GM18861 (cell line): Measurements from ENCODE around the gene ABCC5.
"Not testable (repeated sequence)": the region's sequence is repeated elsewhere in the genome, so short reads cannot be mapped to it uniquely, and the experiment has no call there.

Experiments
- ATAC-seq: cut with Tn5 transposase; IDR thresholded peaks from one replicate; pipeline ENCODE4 v1.9.1; 2021; ENCODE audit not compliant: unreplicated experiment

Gene ABCC5

DNA sequence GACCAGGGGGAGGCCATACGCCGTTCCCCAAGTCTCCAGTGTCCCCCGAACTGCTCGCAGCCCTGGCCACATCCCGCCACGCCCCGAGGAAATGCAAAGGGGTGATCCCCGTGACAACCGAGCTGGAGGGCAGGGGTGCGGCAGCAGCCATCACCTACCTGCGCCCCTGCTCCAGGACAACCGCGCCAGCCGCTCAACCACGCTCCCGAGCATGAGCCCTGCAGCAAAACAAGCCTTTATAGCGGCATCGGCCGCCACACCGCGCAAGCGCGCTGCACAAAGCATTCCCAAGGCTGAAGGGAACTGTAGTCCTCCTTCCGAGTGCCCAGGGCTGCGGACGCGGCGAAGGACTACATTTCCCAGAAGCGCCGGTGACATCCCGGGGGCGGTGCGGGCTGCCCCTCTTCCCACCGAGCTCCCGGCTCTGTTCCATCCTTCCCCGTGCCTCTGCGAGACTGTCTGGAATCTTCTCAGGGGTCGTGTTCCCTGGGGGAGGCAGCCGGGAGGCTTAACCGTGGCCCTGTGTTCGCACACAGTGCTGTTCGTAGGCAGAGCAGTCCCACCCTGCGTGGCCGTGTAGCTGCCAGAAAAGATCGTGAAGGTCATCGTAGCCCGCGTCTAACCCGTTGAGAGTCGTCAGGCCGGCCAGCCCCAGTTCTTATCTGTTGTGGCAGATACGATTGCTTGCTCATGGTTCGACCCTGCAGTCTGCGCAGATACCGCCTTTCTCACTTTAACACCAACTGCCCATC is at the start of gene ABCC5:
Gene ABCC5 (minus strand): TSS at position 213 of the 752 bp plus-strand sequence. CDS start 3,492 bp downstream, outside the sequence.
- ATAC-seq = peak; percentile 95

DNA sequence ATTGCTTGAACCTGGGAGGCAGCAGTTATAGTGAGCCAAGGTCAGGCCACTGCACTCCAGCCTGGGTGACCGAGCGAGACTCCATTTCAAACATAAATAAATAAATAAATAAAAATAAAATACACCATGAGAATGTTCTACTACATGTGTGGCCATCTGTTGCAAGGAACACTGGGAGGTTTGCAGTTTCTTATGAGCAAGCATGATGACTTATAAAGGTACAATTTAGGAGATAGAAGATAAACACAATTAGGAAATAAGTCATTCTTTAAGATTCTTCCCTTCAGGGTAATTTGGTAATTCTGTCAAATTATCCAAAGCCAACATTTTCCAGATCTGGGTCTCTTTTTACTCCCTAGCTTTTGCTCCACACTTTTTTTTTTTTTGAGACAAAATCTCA is 48.5 kb upstream of the ABCC5 start:
- no peak for ATAC-seq

DNA sequence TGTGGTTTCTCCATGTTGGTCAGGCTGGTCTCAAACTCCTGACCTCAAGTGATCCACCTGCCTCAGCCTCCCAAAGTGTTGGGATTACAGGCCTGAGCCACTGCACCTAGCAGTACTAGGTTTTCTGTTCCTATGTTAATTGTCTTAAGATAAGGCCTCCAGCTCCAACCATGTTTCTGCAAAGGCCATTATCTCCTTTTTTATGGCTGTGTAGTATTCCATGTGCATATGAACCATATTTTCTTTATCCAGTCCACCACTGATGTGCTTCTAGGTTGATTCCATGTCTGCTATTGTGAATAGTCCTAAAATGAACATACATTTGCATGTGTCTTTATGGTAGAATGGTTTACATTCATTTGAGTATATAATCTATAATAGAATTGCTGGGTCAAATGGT is 45.0 kb upstream of the ABCC5 start:
- no peak for ATAC-seq

DNA sequence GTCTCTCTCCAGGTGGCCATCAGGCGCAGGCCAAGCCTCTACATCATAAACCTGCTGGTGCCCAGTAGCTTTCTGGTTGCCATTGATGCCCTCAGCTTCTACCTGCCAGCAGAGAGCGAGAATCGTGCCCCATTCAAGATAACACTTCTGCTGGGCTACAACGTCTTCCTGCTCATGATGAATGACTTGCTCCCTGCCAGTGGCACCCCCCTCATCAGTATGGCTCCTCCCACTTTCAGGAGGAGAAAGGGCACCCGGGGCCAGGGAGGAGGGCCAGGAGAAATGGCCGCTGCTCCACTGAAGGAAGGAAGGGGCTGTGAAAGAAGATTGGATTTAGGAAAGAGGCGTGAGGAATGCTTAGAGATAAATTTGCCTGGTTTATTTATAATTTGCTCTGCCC is 41.7 kb upstream of the ABCC5 start:
- ATAC-seq = no peak

DNA sequence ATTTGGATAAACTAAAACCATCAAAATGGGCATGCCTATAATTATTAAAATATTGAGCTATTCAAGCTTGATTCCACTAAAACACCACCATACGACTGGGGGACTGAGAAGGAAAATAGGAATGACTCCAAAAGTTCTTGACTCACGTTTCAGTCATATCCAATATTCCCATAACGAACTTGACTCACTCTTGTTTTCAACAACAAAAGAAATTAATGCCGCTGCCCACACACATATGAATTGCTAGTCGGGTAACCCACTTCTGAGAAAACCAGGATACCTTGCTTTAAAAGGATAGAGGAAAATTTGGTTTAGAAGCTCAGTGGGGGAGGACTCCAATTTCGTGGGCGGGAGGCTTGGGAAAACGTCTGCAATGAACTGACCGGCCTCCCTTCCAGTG is 40.3 kb upstream of the ABCC5 start:
- no peak for ATAC-seq

DNA sequence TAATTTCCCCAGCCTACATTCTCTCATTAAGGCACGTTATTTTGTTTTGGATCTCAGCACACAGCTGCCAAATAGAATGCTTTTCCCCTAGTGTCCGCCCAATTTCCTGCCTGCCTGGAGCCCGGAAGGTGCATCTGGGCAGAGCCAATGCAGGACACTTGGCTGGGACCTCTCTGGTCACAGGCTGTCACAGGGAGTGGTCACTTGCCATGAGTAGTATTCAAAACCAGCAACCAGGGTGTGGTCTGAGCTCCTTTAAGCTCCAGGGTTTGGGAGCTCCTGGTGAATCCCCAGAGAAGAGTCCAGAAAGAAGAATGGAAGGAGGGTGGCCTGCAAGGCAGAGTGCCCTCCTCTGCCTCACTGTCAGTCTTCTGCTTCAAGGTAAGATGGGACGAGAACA is 35.1 kb upstream of the ABCC5 start, which contains the start of gene HTR3C:
Gene HTR3C (plus strand): TSS at position 281 of the 400 bp plus-strand sequence. CDS start 34 bp downstream, at position 315.
- ATAC-seq = no peak

DNA sequence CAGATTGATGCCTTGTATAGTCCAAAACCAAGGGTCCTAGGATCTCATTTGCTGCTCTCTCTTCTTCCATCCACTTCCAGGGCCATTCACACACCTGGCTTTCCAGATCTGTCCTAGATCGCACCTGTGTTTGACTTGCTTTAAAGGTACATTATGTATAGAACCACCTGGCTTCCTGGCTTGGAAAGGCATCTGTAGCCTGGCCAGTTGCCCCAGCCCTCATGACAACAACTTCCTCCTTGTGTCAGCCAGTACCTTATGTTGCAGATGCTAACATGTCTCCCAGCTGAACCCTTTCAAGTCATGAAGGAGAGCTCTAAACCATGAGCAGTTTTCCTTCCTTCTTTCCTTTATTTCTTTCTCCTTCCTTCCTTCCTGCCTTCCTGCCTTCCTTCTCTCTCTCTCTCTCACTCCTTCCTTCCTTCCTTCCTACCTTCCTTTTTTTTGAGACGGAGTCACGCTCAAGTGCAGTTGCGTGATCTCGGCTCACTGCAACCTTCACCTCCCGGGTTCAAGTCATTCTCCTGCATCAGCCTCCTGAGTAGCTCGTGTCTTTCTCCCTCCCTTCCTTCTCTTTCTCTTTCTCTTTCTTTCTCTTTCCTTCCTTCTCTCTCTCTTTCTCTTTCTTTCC is 32.6 kb upstream of the ABCC5 start:
- no peak for ATAC-seq

DNA sequence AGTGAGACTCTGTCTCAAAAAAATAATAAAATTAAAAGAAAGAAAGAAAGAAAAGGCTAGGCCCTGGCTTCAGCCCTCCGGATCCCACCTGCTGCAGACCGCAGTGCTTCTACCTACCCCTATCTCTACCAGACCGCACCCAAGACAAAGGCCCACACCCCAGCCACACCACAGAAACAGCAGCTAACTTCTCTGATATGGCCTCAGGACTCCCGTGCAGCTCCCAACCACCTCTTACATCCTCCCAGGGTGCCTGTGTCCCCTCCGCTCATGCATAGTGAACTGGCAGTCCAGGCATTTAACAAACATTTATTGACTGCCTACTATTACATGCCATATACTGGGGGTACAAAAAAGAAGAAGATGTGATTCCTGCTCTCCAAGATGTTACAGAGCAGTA is 28.3 kb upstream of the ABCC5 start:
- no peak for ATAC-seq

DNA sequence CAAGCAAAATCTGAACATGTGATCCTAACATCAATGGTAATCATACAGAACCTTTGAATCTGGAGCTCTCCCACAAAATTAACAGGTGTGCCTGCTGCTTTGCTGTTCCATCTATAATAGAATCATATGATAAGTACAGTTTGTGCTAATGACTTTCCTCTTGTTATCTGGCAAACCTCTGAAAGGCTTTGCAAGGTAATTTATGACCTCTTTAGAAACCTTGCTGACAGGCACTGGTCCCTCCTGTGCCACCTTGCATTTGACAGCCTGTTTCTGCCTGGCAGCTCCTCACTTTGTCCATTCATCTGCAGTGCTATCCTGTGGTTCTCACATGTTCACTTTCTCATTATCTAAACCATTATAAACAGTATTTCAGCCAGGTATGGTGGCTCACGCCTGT is 24.9 kb upstream of the ABCC5 start:
- ATAC-seq = no peak

DNA sequence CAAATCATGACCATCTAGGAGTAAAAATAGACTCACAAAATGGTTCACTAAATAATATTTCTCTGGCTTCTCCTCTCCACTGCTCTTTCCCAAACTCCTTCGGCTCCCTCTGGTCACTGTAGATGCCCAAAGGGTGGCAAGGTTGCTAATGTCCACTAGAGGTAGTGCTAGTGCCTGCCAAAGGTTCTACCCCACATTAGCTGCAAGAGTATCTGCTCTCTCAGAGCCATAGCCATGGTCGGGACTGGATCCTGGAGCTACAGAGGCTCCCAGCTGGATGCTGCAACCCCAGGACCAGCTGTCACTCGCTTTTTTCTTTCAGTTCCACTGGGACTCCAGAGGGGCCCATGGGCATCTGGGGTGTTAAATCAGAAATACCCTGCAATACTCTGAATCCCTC is 22.3 kb upstream of the ABCC5 start:
- no peak for ATAC-seq

DNA sequence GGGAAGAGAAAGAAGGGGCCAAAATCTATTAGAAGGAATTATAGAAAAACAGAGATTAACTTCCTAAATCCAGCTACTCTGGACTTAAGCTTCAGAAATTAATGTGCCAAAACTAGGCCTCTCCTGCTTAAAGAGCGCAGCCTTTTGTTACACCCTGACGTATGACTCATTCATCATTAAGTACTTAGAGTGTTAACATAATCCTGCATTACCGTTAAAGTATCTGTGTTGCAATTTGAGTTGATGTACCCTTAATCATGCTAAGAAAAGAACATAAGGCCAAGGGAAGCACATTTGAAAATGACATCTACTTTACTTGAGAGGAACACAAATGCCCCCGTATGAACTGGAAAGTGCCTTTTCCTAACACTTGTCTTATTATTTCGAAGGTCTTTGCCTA is 21.7 kb upstream of the ABCC5 start:
- no peak for ATAC-seq

DNA sequence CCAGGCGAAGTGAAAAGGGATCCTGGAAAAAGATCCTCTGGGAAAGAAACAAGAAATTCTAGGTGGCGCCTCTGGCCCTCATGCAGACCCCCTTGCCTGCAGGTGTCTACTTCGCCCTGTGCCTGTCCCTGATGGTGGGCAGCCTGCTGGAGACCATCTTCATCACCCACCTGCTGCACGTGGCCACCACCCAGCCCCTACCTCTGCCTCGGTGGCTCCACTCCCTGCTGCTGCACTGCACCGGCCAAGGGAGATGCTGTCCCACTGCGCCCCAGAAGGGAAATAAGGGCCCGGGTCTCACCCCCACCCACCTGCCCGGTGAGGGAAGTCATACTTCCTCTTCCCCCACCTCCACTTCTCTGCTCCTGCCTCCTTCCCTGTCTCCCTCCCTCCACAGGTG is 20.6 kb upstream of the ABCC5 start:
- ATAC-seq = not testable (repeated sequence)

DNA sequence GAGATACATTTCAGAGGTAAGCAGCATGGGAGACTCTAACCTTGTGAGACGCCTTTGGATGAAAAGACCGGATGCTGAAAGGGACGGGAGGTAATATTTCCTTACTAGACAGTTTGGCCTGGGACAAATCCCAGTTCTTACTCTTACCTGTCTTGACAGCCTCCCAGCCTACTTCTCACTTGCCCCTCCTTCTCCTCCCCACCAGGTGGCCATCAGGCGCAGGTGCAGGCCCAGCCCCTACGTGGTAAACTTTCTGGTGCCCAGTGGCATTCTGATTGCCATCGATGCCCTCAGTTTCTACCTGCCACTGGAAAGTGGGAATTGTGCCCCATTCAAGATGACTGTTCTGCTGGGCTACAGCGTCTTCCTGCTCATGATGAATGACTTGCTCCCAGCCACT is 20.1 kb upstream of the ABCC5 start:
- ATAC-seq = no peak

DNA sequence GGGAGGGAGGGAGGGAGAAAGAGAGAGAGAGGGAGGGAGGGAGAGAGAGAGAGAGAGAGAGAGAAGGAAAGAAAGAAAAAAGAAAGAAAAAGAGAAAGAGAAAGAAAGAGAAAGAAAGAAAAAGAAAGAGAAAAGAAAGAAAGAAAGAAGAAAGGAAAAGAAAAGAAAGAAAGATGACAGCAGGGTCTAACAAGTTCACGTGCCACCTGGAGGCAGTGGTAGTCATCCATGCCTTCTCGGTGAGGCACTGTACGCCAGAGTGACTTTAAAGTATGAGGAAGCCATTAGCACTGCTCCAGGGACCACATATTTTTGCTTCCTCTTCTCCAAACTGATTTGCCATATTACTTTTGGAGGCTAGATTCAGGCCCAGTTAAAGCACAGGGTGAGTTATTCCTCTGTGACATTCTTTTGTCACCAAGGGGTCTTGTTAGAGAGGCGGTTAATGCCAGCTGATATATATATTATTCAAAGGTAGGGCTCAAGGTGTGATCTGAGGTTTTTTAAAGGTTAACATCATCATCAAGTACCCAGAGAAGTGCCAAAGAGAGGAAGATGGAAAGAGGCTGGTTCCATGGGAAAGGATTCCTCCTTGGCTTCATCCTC is 13.6 kb upstream of the ABCC5 start, which contains the start of gene HTR3D:
Gene HTR3D (plus strand): TSS at position 556 of the 606 bp plus-strand sequence. CDS start 0 bp downstream, at position 556.
- no peak for ATAC-seq

DNA sequence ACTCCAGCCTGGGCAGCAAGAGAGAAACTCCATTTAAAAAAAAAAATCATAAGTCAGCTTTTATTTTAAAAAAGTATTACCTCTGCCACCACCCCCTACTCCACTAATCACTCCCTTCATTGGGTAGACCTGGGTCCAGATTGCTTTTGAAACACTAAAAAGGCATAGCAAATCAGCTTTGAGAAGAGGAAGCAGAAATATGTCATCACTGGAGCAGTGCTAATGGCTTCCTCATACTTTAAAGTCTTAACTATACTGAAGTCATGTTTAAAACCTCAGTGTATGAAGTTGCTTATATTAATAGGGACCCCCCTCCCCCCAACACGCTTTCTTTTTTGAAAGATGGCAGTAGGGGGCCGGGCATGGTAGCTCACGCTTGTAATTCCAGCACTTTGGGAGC is 12.9 kb upstream of the ABCC5 start:
- ATAC-seq = no peak

DNA sequence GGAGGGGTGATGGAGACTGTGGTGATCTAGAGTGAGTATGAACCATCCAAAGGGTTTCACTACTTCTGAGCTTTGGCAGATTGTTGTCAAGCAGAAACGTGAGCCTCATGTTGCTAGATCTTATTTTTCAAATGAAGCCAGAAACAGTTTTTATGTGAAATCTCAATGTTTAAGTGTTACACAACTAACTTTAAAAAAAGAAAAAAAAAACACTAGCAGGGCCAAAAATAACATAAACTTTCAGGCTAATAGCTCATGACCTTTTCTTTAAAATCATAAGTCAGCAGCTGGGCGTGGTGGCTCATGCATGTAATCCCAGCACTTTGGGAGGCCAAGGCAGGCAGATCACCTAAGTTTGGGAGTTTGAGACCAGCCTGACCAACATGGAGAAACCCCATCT is 11.8 kb upstream of the ABCC5 start:
- ATAC-seq = no peak

DNA sequence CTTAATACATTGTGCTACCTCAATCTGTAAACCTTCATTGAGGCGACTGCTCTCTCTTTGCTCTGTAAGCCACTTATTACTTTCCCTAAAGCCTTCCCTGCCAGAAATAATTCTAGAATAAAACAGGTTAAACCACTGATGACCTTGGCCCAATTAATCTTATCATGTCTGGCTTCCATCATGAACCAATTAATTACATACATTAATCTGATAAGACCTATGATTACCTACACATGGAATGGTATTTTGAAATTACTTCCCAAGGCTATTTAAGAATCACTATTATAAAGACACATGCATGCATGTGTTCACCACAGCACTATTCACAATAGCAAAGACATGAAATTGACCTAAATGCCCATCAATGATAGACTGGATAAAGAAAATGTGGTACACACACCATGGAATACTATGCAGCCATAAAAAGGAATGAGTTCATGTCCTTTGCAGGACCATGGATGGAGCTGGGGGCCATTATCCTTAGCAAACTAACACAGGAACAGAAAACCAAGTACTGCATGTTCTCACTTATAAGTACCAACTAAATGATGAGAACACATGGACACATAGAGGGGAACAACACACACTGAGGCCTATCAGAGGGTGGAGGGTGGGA is 10.7 kb upstream of the ABCC5 start:
- not testable (repeated sequence) for ATAC-seq

DNA sequence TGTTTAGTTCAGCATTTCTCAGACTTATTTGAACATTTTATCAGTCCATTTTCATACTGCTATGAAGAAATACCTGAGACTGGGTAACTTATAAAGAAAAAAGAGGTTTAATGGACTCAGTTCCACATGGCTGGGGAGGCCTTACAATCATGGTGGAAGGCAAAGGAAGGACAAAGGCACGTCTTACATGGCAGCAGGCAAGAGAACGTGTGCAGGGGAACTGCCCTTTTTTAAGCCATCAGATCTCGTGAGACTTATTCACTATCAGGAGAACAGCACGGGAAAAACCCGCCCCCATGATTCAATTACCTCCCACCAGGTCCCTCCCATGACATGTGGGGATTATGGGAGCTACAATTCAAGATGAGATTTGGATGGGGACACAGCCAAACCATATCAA is 7.6 kb upstream of the ABCC5 start:
- not testable (repeated sequence) for ATAC-seq

DNA sequence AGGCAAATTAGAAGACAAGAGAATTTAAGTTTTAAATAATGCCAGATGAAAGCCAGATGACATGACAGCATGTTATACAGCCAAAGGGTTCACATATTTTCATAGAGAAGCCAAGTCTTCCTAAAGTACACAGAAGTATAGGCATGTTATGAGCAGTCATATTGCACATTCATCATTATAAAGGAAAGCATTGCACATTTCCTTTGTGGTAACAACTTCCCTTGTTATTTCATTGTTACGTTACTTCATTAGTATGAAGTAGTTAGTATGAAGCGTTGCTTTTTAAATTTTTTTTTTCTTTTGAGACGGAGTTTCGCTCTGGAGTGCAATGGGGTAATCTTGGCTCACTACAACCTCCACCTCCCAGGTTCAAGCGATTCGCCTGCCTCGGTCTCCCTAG is 4.6 kb upstream of the ABCC5 start:
- ATAC-seq = no peak

DNA sequence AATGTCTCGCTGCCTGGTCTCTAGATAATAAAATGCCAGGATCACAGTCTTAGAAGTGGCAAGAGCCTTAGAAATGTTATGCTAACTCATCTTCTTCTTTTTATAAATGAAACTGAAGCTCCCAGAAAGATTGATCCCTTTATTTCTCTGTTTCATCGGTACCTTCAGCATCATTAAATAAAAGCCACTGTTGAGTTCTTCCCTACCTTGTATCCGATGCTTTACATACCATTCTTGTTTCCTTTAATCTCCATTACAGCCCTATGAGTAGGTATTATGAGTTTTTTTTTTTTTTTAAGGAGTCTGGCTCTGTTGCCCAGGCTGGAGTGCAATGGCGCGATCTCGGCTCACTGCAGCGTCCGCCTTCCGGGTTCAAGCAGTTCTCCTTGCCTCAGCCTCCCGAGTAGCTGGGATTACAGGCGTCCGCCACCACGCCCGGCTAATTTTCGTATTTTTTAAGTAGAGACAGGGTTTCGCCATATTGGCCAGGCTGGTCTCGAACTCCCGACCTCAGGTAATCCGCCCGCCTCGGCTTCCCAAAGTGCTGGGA is 815 bp upstream of the ABCC5 start:
- ATAC-seq = no peak
